NT2/D1 (cell line): Measurements from ENCODE around the gene CGNL1.

Experiments used
- SUZ12 ChIP-seq: IDR thresholded peaks from 2 replicates; pipeline ENCODE4 v1.6.1; 2011; ENCODE audit not compliant: insufficient read length, insufficient read depth; ENCODE audit errors: extremely low read depth
- YY1 ChIP-seq: IDR thresholded peaks from 2 replicates; pipeline ENCODE4 v1.6.1; 2011; ENCODE audit not compliant: insufficient read length, insufficient read depth

GRCh38 chr15:57327985-57328471 is 48.3 kb upstream of the CGNL1 start:
- no peak for TF ChIP-seq YY1
- no peak for TF ChIP-seq SUZ12
